ENCODE results near the gene ADGRD1.

ADGRD1 gene

GRCh38 chr12:130956009-130956408 lies 2.3 kb downstream of the ADGRD1 start:
- H2AFZ ChIP-seq (ENCODE audit: low read depth, low read length) = no peak overlapping the region
- DNase-seq = no peak
- no peaks in the 10 kb centered on the region for H3K36me3 ChIP-seq (ENCODE audit: insufficient read depth, low read length)
- no peak overlapping the region for H3K4me3 ChIP-seq (ENCODE audit: low read depth in 1 of 2, low read length in 2 of 2)
- H3K27me3 ChIP-seq (ENCODE audit: insufficient read depth, low read length, poor library complexity) = peaks cover 2% of the 10 kb centered on the region
- no peak overlapping the region for H3K9ac ChIP-seq (ENCODE audit: low read depth, low read length)
- H3K4me2 ChIP-seq (ENCODE audit: insufficient read depth, low read length) = no peak overlapping the region
- H3K9me3 ChIP-seq (ENCODE audit: insufficient read depth, low read length, severe bottlenecking) = no peaks in the 10 kb centered on the region
- no peak for TF ChIP-seq CTCF (IDR thresholded peaks at IDR 0.05; ENCODE audit: borderline replicate concordance, extremely low read depth, low read length, poor library complexity, severe bottlenecking)
- TF ChIP-seq EZH2 (IDR thresholded peaks at IDR 0.05; ENCODE audit: borderline replicate concordance, low read depth, low read length, severe bottlenecking) = no peak
- H3K79me2 ChIP-seq (ENCODE audit: insufficient read depth, low read length) = no peaks in the 10 kb centered on the region
- no peak overlapping the region for H3K27ac ChIP-seq (ENCODE audit: low read length)
- ATAC-seq (ENCODE audit: insufficient read depth, low read depth) = no peak
- no peaks in the 10 kb centered on the region for H4K20me1 ChIP-seq (ENCODE audit: insufficient read depth, low read length)
- H3K4me1 ChIP-seq (ENCODE audit: insufficient read depth, low read length) = no peaks in the 10 kb centered on the region

GRCh38 chr12:130956456-130957303 lies 3.0 kb downstream of the ADGRD1 start:
- no peak overlapping the region for H3K4me2 ChIP-seq (ENCODE audit: insufficient read depth, low read length)
- no peaks in the 10 kb centered on the region for H3K79me2 ChIP-seq (ENCODE audit: insufficient read depth, low read length)

DNA sequence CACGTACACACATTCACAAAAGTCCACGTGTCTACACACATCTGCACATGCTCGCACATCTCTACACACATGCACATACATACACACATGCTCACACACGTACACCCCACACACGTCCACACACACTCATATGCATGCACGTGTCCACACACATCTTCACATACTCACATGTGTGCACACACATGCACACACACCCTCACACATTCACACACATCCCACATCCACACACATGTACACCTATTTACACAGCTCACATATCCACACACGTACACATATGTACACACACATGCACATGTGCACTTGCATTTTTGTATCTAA lies 3.6 kb downstream of the ADGRD1 start:
- Histone ChIP-seq H3K9me3 (ENCODE audit: insufficient read depth, low read length, severe bottlenecking) (no peaks in the 10 kb centered on the region), H3K27ac (ENCODE audit: low read length) (no peak overlapping the region), H3K4me3 (ENCODE audit: low read depth in 1 of 2, low read length in 2 of 2) (no peak overlapping the region), H3K27me3 (ENCODE audit: insufficient read depth, low read length, poor library complexity) (peaks cover 2% of the 10 kb centered on the region), H3K4me2 (ENCODE audit: insufficient read depth, low read length) (no peak overlapping the region), H3K4me1 (ENCODE audit: insufficient read depth, low read length) (no peaks in the 10 kb centered on the region), H3K36me3 (ENCODE audit: insufficient read depth, low read length) (no peaks in the 10 kb centered on the region), H4K20me1 (ENCODE audit: insufficient read depth, low read length) (no peaks in the 10 kb centered on the region), H3K9ac (ENCODE audit: low read depth, low read length) (no peak overlapping the region), H2AFZ (ENCODE audit: low read depth, low read length) (no peak overlapping the region), H3K79me2 (ENCODE audit: insufficient read depth, low read length) (no peaks in the 10 kb centered on the region)
- DNase-seq (no peak), ATAC-seq (ENCODE audit: insufficient read depth, low read depth) (no peak)
- no peak for TF ChIP-seq EZH2 (IDR thresholded peaks at IDR 0.05; ENCODE audit: borderline replicate concordance, low read depth, low read length, severe bottlenecking)
- no peak for TF ChIP-seq CTCF (IDR thresholded peaks at IDR 0.05; ENCODE audit: borderline replicate concordance, extremely low read depth, low read length, poor library complexity, severe bottlenecking)

More at GRCh38 chr12:130956456-130957303, 3.0 kb downstream of the ADGRD1 start:
- no peak overlapping the region for H2AFZ ChIP-seq (ENCODE audit: low read depth, low read length)
- peaks cover 2% of the 10 kb centered on the region for H3K27me3 ChIP-seq (ENCODE audit: insufficient read depth, low read length, poor library complexity)
- TF ChIP-seq CTCF (IDR thresholded peaks at IDR 0.05; ENCODE audit: borderline replicate concordance, extremely low read depth, low read length, poor library complexity, severe bottlenecking) (no peak), EZH2 (IDR thresholded peaks at IDR 0.05; ENCODE audit: borderline replicate concordance, low read depth, low read length, severe bottlenecking) (no peak)
- no peak overlapping the region for H3K4me3 ChIP-seq (ENCODE audit: low read depth in 1 of 2, low read length in 2 of 2)
- H3K27ac ChIP-seq (ENCODE audit: low read length) = no peak overlapping the region
- no peak for DNase-seq
- H3K36me3 ChIP-seq (ENCODE audit: insufficient read depth, low read length) = no peaks in the 10 kb centered on the region
- no peak overlapping the region for H3K9ac ChIP-seq (ENCODE audit: low read depth, low read length)
- no peaks in the 10 kb centered on the region for H3K9me3 ChIP-seq (ENCODE audit: insufficient read depth, low read length, severe bottlenecking)
- H3K4me1 ChIP-seq (ENCODE audit: insufficient read depth, low read length) = no peaks in the 10 kb centered on the region
- no peaks in the 10 kb centered on the region for H4K20me1 ChIP-seq (ENCODE audit: insufficient read depth, low read length)
- no peak for ATAC-seq (ENCODE audit: insufficient read depth, low read depth)

Data from DND-41 (cell line).